HCT116 (cell line): ENCODE results near the gene NXPH2. TPM values are rescaled to one million over a fixed set of nuclear protein-coding genes. Genes with fewer than 3 reads are reported as not detected.
"Not testable (repeated sequence)": the region's sequence is repeated elsewhere in the genome, so short reads cannot be mapped to it uniquely, and the experiment has no call there.

ENCODE experiments used
- ATAC-seq: fragments of 200-7000 bp; cut with Tn5 transposase; 2 replicates; pipeline ENCODE4 v1.9.1; 2020; ENCODE audit warnings: mild to moderate bottlenecking, moderate library complexity
- BruUV-seq: library from RNA; stranded (reverse); fragments of 400-500 nt; replicated peaks from 2 replicates; lab custom pipeline; 2021; lab: Mats Ljungman, UMichigan
- CTCF ChIA-PET: fragments of 300-600 bp; sonication (Branson Sonifier 250); formaldehyde crosslinking; loops from one replicate; lab custom pipeline; 2021; ENCODE audit warnings: antibody characterized with exemption; lab: Charles Lee
- POLR2A ChIA-PET: fragments of 300-600, 350-600 bp; sonication (Branson Sonifier 250); formaldehyde crosslinking; loops from one replicate; lab custom pipeline; 2021; ENCODE audit warnings: antibody characterized with exemption; lab: Charles Lee
- RAD21 ChIA-PET, 2 experiments: fragments of 300-600 bp; sonication (Branson Sonifier 250); formaldehyde crosslinking; loops; one replicate each; lab custom pipeline; 2023; ENCODE audit warnings: low total read pairs in 2 of 2; ENCODE audit not compliant: uncharacterized antibody in 2 of 2, unreplicated experiment in 2 of 2, low non-redundant PET in 1 of 2; lab: Charles Lee
- DNase-seq: peaks from one replicate; pipeline ENCODE4 v3.0.0-alpha.2; 2010; ENCODE audit warnings: low read depth, low spot score
- H2AFZ ChIP-seq: fragments of 200-600 bp; shearing (Covaris generic), sonication (generic); 2 replicates; pipeline ENCODE4 v1.6.1; 2017; ENCODE audit warnings: low read depth, mixed run types, mixed read lengths, antibody characterized with exemption, low read length; ENCODE audit not compliant: poor library complexity, severe bottlenecking
- H3K27ac ChIP-seq: 2 replicates; pipeline ENCODE4 v1.5.1; 2012; ENCODE audit warnings: low read depth, low read length
- H3K27me3 ChIP-seq: fragments of 200-600 bp; sonication (generic); 2 replicates; pipeline ENCODE4 v1.6.1; 2016; ENCODE audit warnings: mixed run types, low read length, mixed read lengths; ENCODE audit not compliant: insufficient read depth
- H3K36me3 ChIP-seq, 2 experiments: fragments of 200-500 bp in 1 of 2; fragments of 200-600 bp in 1 of 2; sonication (Bioruptor generic) in 1 of 2; sonication (generic) in 1 of 2; 2 replicates each; pipeline versions ENCODE4 v1.5.1 to v1.6.1; 2014 to 2016; ENCODE audit warnings: low read length in 2 of 2, inconsistent platforms in 1 of 2, mixed read lengths in 1 of 2, mixed run types in 1 of 2; ENCODE audit not compliant: insufficient read depth in 2 of 2, control insufficient read depth in 1 of 2
- H3K4me1 ChIP-seq, 2 experiments: fragments of 200-600 bp in 1 of 2; sonication (generic) in 1 of 2; 2 replicates each; pipeline versions ENCODE4 v1.5.1 to v1.6.1; 2012 to 2017; ENCODE audit warnings: low read length in 2 of 2, inconsistent platforms in 1 of 2, mild to moderate bottlenecking in 1 of 2, mixed read lengths in 1 of 2, mixed run types in 1 of 2, moderate library complexity in 1 of 2; ENCODE audit not compliant: insufficient read depth in 2 of 2, control insufficient read depth in 1 of 2
- H3K4me2 ChIP-seq: fragments of 200-600 bp; sonication (generic); 2 replicates; pipeline ENCODE4 v1.6.1; 2017; ENCODE audit warnings: mixed run types, low read length, mixed read lengths
- H3K4me3 ChIP-seq, 2 experiments: fragments of 200-600 bp in 1 of 2; sonication (generic) in 1 of 2; replicated peaks in 1 of 2; 2 replicates each; pipeline ENCODE4 v1.5.1; 2011 to 2016; ENCODE audit warnings: low read length in 2 of 2, control low read depth in 1 of 2, low read depth in 1 of 2, mild to moderate bottlenecking in 1 of 2, mixed read lengths in 1 of 2, mixed run types in 1 of 2
- H3K79me2 ChIP-seq: fragments of 200-600 bp; sonication (generic); 2 replicates; pipeline ENCODE4 v1.6.1; 2017; ENCODE audit warnings: mild to moderate bottlenecking, mixed run types, low read length, moderate library complexity, mixed read lengths; ENCODE audit not compliant: insufficient read depth
- H3K9ac ChIP-seq: fragments of 200-600 bp; sonication (generic); 2 replicates; pipeline ENCODE4 v1.6.1; 2016; ENCODE audit warnings: low read length, mixed read lengths
- H3K9me2 ChIP-seq: fragments of 200-600 bp; sonication (generic), shearing (Covaris generic); 2 replicates; pipeline ENCODE4 v1.6.1; 2017; ENCODE audit warnings: mixed run types, mild to moderate bottlenecking, moderate library complexity; ENCODE audit not compliant: insufficient read depth
- H3K9me3 ChIP-seq, 2 experiments: fragments of 200-500 bp in 1 of 2; fragments of 200-600 bp in 1 of 2; sonication (Bioruptor generic) in 1 of 2; sonication (generic) in 1 of 2; 2 replicates each; pipeline ENCODE4 v1.6.1; 2014 to 2017; ENCODE audit warnings: low read length in 2 of 2, mixed read lengths in 2 of 2, inconsistent platforms in 1 of 2, low read depth in 1 of 2, mild to moderate bottlenecking in 1 of 2, mixed run types in 1 of 2, moderate library complexity in 1 of 2; ENCODE audit not compliant: control insufficient read depth in 1 of 2, insufficient read depth in 1 of 2
- H4K20me1 ChIP-seq: fragments of 200-600 bp; sonication (generic), shearing (Covaris generic); 2 replicates; pipeline ENCODE4 v1.6.1; 2017; ENCODE audit warnings: mixed run types, mild to moderate bottlenecking, moderate library complexity; ENCODE audit not compliant: insufficient read depth
- EGR1 ChIP-seq: IDR thresholded peaks from 2 replicates; pipeline ENCODE4 v1.6.1; 2012; ENCODE audit warnings: low read depth
- EZH2phosphoT487 ChIP-seq: fragments of 200-600 bp; IDR thresholded peaks from 2 replicates; pipeline ENCODE4 v1.6.1; 2018; ENCODE audit warnings: antibody characterized with exemption, borderline replicate concordance
- RAD21 ChIP-seq: IDR thresholded peaks from 2 replicates; pipeline ENCODE4 v1.6.1; 2012; ENCODE audit warnings: low read depth, mild to moderate bottlenecking
- SIN3A ChIP-seq: IDR thresholded peaks from 2 replicates; pipeline ENCODE4 v1.6.1; 2012; ENCODE audit warnings: low read depth
- intact Hi-C: fragments of 100-400 bp; cut with micrococcal nuclease; formaldehyde crosslinking; loops from 2 replicates; pipeline ENCODE4 v1.10.0; 2022
- total RNA-seq: library from RNA; stranded (reverse); gene quantifications from one replicate; pipeline ENCODE4 v1.2.1, GENCODE V29; 2021; ENCODE audit not compliant: unreplicated experiment
- TF ChIP-seq, protein P1 (sequence below): IDR thresholded peaks from 2 replicates; pipeline ENCODE4 v1.6.1; 2012; ENCODE audit warnings: low read depth
- TF ChIP-seq, protein P2 (sequence below): IDR thresholded peaks from 2 replicates; pipeline ENCODE4 v1.6.1; 2012

The NXPH2 gene
- total RNA-seq, 1 experiment from 2014 or later: not detected

DNA sequence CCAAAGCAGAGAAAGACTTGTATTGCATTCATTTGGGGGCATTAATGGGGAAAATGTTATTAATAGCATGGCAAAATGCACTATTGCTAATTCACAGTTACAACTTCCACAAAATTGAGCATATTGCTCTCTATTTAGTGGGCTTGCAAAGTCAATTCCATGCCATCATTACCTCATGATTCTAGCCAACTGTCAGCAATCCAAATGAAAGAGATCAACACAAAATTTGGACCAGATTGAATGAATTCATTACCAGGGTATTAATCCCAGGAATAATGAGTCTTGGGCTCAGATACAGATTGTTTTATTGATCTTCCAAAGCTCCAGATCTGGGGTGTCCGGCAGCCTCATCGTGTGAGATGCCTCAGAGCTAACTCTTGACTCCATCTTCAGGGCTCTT lies 38.3 kb downstream of the NXPH2 start:
- ChIA-PET POLR2A (no interaction called here), RAD21 (no interaction called here), CTCF (no interaction called here)
- Histone ChIP-seq H3K4me2 (no peak overlapping the region), H3K4me1 (no peaks in the 10 kb centered on the region), H3K79me2 (no peaks in the 10 kb centered on the region), H4K20me1 (no peaks in the 10 kb centered on the region), H3K9me3 (peaks cover 0 to 5% of the 10 kb centered on the region in 2 experiments; a peak in 2 of 4 replicates), H3K9me2 (no peaks in the 10 kb centered on the region), H2AFZ (no peak overlapping the region), H3K36me3 (no peaks in the 10 kb centered on the region), H3K4me3 (no peak overlapping the region), H3K27ac (no peak overlapping the region), H3K9ac (no peak overlapping the region), H3K27me3 (no peaks in the 10 kb centered on the region)
- no TSS peak for BruUV-seq
- no peak for DNase-seq
- TF ChIP-seq SIN3A (no peak), EZH2phosphoT487 (no peak), RAD21 (no peak), EGR1 (no peak)
- TF ChIP-seq, protein P1, sequence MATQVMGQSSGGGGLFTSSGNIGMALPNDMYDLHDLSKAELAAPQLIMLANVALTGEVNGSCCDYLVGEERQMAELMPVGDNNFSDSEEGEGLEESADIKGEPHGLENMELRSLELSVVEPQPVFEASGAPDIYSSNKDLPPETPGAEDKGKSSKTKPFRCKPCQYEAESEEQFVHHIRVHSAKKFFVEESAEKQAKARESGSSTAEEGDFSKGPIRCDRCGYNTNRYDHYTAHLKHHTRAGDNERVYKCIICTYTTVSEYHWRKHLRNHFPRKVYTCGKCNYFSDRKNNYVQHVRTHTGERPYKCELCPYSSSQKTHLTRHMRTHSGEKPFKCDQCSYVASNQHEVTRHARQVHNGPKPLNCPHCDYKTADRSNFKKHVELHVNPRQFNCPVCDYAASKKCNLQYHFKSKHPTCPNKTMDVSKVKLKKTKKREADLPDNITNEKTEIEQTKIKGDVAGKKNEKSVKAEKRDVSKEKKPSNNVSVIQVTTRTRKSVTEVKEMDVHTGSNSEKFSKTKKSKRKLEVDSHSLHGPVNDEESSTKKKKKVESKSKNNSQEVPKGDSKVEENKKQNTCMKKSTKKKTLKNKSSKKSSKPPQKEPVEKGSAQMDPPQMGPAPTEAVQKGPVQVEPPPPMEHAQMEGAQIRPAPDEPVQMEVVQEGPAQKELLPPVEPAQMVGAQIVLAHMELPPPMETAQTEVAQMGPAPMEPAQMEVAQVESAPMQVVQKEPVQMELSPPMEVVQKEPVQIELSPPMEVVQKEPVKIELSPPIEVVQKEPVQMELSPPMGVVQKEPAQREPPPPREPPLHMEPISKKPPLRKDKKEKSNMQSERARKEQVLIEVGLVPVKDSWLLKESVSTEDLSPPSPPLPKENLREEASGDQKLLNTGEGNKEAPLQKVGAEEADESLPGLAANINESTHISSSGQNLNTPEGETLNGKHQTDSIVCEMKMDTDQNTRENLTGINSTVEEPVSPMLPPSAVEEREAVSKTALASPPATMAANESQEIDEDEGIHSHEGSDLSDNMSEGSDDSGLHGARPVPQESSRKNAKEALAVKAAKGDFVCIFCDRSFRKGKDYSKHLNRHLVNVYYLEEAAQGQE: no peak
- TF ChIP-seq, protein P2, sequence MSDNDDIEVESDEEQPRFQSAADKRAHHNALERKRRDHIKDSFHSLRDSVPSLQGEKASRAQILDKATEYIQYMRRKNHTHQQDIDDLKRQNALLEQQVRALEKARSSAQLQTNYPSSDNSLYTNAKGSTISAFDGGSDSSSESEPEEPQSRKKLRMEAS: no peak
- ATAC-seq: no peak
- intact Hi-C loops: no loop called here

DNA sequence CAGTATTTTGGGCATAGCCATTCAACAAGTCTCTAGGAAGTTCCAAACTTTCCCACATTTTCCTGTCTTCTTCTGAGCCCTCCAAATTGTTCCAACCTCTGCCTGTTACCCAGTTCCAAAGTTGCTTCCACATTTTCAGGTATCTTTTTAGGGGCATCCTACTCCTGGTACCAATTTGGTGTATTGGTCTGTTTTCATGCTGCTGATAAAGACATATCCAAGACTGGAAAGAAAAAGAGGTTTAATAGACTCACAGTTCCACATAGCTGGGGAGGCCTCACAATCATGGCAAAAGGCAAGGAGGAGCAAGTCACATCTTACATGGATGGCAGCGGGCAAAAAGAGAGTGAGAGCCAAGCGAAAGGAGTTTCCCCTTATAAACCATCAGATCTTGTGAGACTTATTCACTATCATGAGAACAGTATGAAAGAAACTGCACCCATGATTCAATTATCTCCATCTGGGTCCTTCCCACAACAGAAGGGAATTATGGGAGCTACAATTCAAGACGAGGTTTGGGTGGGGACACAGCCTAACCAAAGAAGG lies 43.1 kb downstream of the NXPH2 start:
- H3K27ac ChIP-seq, DNase-seq, POLR2A ChIA-PET, H3K4me1 ChIP-seq, H3K36me3 ChIP-seq, H3K9me2 ChIP-seq, RAD21 ChIA-PET, H2AFZ ChIP-seq, CTCF ChIA-PET, H3K27me3 ChIP-seq, H3K4me3 ChIP-seq, BruUV-seq, H3K4me2 ChIP-seq, H3K79me2 ChIP-seq, H4K20me1 ChIP-seq, ATAC-seq, intact Hi-C loops, H3K9ac ChIP-seq: not testable (repeated sequence)
- peaks cover 0 to 13% of the 10 kb centered on the region in 2 experiments; a peak in 2 of 4 replicates for H3K9me3 ChIP-seq
